Activated CD4-positive, alpha-beta T cell treated with anti-CD3 and anti-CD28 coated beads, Interleukin-2, Interleukin-4, amounts not matched to agents 100 ng/mL and 50 ng/mL, durations not matched to agents 16 hours and 8 hours (primary cell): ENCODE measurements around the gene NMD3.
"Not testable (repeated sequence)": the region's sequence is repeated elsewhere in the genome, so short reads cannot be mapped to it uniquely, and the experiment has no call there.

Source experiments
- DNase-seq: peaks from one replicate; pipeline ENCODE4 v3.0.0-alpha.2; 2020; ENCODE audit warnings: low spot score

Gene NMD3

GRCh38 chr3:161220850-161221753, at the start of gene NMD3:
Gene NMD3, plus strand, starts transcription at chr3:161221311. Its CDS starts 703 bp downstream, at chr3:161222014.
- DNase-seq: peak; percentile 95

GRCh38 chr3:161171639-161172552, 49.2 kb upstream of the NMD3 start:
- DNase-seq: no peak

- no peak for DNase-seq
Observed at GRCh38 chr3:161175506-161175905, 45.6 kb upstream of the NMD3 start.

- no peak for DNase-seq
Observed at GRCh38 chr3:161177991-161178390, 43.1 kb upstream of the NMD3 start.

GRCh38 chr3:161181371-161181770, 39.7 kb upstream of the NMD3 start:
- not testable (repeated sequence) for DNase-seq

- no peak for DNase-seq
Observed at GRCh38 chr3:161187046-161187445, 34.1 kb upstream of the NMD3 start.

GRCh38 chr3:161197855-161198850, 23.0 kb upstream of the NMD3 start:
- DNase-seq: no peak

GRCh38 chr3:161199926-161200325, 21.2 kb upstream of the NMD3 start:
- no peak for DNase-seq

GRCh38 chr3:161203485-161204098, 17.5 kb upstream of the NMD3 start:
- no peak for DNase-seq

- DNase-seq: no peak
Observed at GRCh38 chr3:161208931-161209330, 12.2 kb upstream of the NMD3 start.

- DNase-seq: no peak
Observed at GRCh38 chr3:161212171-161212771, 8.8 kb upstream of the NMD3 start.

GRCh38 chr3:161212906-161213305, 8.2 kb upstream of the NMD3 start:
- no peak for DNase-seq

GRCh38 chr3:161213644-161214043, 7.5 kb upstream of the NMD3 start:
- DNase-seq: no peak

GRCh38 chr3:161215185-161215584, 5.9 kb upstream of the NMD3 start:
- DNase-seq: no peak

GRCh38 chr3:161217496-161217895, 3.6 kb upstream of the NMD3 start:
- DNase-seq: no peak

- no peak for DNase-seq
Observed at GRCh38 chr3:161219495-161219894, 1.6 kb upstream of the NMD3 start.

- no peak for DNase-seq
Observed at GRCh38 chr3:161221806-161222600, 892 bp downstream of the NMD3 start.

GRCh38 chr3:161222662-161223061, 1.6 kb downstream of the NMD3 start:
- DNase-seq: no peak

- no peak for DNase-seq
Observed at GRCh38 chr3:161224786-161225185, 3.7 kb downstream of the NMD3 start.
